Measurements from ENCODE around the gene SHC2.

GRCh38 chr19:437041-437440 lies 23.8 kb downstream of the SHC2 start:
- TF ChIP-seq CTCF (IDR thresholded peaks at IDR 0.05; ENCODE audit: insufficient read depth, low read depth, low read length) (no peak), EZH2 (IDR thresholded peaks at IDR 0.05; ENCODE audit: insufficient read depth, low read length) (no peak)
